GM19467 (cell line): ENCODE results near the gene ROBO4.

Experiments
- ATAC-seq: cut with Tn5 transposase; IDR thresholded peaks from one replicate; pipeline ENCODE4 v1.9.1; 2021; ENCODE audit warnings: mild to moderate bottlenecking, moderate library complexity; ENCODE audit not compliant: unreplicated experiment

Gene ROBO4

DNA sequence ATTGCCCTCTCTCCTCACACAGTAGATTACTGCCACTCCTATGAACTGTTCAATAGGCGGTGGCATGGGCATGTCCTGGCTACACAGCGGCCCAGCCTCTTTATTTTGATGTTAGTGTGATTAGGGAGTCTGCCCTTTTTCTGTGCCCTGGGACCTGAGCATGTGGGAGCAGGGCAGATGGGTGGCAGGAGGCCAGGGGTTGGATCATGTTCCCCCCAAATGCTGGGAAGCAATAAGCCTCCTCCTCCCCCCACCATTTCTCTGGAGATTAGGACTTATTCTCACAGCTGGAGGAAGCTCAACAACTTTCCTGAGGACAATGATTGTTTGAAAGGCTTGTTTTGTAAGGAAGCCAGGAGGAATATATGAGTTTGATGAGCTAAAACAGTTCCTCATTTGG lies 22.2 kb upstream of the ROBO4 start:
- no peak for ATAC-seq

DNA sequence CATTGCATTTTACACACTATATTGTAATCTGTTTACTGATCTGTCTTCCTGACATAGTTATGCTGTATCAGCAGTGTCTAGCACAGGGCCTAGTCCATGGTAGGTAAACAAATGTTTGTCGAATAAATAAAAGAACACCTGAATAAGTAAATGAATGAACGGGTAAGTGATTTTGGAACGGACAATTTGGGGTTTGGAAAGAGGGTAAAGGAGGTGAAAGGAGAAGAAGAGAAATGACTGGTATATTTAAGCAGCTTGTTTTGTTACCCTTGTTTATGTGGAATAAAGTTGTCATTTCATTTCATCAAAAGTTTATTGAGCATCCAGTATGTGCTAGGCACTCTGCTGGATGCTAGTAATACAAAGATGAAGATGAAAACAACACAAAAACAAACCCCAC lies 21.3 kb upstream of the ROBO4 start, which contains the start of gene HEPN1:
TSS of gene HEPN1 (plus strand) at position 301 of the 400 bp plus-strand sequence.
- no peak for ATAC-seq

DNA sequence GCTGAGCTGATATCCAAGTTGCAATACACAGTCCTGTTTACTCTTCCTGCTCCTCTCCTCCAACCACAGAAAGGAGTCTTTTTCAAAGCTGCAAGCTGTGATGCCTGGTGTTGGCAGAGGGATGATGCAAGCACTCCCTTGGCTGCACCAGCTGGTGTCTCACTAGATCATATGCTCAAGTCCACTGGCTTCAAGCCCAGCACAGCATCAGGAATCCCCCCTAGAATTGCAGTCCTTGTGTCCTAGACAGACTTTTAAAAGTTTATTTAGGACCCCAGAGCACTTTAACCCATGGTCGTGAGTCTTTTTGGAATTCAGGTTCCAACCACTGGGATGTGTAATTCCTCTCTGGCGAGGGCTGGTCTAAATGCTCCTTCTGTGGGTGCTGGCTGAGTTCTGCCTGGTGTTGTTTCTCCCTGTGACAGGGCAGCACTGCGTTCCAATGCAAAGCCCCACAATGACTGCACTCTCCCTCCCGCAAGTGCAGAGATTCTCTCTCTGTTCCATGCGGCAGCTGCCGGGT lies 19.5 kb upstream of the ROBO4 start:
- no peak for ATAC-seq

DNA sequence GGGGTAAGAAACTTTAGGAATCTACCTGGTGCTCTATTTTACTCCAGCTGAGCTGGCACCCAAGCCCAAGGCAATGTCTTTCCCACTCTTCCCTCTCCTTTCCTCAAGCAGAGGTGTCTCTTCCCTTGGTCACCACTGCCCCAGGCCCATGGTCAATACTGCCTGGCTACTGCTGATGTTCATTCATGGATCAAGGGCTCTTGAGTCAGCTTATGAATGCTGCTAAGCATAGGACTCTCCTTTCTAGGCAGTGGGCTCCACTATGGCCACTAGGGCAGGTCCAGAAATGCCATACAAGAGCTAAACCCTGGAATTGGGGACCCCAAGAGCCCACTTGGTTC lies 18.7 kb upstream of the ROBO4 start:
- no peak for ATAC-seq

DNA sequence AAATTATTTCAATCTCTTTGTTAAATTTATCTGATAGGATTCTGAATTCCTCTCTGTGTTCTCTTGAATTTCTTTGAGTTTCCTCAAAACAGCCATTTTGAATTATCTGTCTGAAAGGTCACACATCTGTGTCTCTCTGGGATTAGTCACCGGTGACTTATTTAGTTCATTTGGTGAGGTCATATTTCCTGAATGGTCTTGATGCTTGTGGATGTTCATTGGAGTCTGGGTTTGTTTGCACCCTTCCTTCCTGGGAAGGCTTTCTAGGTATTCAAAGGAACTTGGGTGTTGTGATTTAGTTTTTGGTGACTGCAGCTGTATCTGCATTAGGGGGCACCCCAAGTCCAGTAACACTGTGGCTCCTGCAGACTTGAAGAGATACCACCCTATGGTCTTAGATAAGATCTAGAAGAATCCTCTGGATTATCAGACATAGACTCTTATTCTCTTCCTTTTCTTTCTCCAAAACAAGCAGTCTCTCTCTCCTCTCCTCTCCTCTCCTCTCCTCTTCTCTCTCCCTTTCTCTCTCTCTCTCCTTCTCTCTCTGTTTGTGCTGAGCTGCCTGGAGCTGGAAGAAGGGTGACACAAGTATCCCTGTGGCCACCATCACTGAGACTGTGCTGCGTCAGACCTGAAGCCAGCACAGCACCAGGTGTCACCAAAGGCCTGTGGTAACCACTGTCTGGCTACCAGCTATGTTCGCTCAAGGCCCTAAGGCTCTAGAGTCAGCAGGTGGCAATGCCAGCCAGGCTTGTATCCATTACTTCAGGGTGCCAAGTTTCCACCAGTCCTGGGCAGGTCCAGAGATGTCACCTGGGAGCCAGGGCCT lies 18.1 kb upstream of the ROBO4 start:
- no peak for ATAC-seq

DNA sequence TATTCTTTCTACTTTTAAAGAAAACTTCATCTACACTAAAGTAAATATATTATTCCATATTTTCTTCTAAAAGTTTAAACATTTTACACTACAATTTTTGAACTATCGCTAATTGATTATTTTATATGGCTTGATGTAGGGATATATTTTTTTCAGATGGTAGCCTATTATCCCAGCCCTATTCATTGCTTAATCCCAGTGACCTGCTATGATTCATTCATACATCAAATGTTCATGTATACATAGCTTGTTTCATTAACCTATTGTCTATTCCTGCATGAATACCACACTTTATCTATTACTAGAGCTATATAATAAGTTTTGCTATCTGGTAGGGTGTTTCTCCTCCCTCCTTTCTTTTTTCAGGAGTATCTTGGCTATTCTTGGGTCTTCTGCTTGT lies 5.0 kb upstream of the ROBO4 start:
- no peak for ATAC-seq

DNA sequence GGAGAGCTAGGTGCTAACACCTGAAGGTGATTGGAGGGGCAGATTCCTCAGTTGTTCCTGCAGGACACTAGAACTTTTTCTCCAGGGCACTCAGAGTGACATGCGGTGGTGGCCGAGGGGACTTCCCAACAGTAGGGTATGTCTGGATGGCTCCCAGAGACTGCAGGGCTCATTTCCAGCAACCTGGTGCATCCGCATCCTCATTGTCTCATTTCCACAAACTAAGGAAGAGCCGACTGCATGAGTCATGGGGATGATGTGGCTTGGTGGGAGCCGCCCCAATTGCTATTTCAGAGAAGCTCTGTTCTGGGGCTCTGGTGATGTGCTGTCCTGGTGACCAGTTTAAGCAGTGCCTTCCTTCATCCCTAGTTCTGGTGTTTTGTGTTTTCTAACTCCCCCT lies 2.8 kb upstream of the ROBO4 start:
- no peak for ATAC-seq

DNA sequence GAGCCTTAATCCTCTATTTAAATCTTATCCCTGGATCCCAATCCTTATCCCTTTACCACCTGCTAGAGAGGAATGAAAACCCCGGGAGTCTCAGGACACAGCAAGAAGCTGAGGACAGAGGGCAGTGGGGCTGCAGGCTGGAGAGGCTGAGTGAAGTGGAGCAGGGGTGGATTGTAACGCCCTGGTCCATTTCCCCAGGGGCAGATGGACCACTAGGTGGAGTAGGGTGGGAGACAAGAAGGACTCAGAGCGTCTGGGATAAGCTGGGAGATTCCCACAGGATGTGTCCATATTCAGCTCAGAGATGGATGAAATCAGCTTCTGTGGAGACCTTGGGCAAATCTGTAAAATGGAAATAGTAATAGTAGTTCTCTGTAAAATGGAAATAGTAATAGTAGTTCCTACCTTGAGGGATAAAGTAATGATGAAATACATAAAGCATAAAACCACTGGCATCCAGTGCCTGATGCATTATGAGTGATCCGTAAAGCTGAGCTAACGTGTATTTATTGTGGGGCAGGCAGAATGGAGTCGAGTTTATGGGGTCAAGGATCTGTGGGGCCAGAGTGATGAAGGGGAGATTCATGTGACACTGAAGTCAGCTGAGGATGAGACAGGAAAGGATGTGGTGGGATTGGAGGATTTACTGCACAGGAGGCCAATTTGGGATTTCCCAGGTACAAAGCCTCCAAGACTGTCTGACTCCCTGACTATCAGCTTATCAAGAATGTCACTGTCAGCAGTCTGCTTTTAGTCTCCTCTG lies 1.9 kb upstream of the ROBO4 start:
- no peak for ATAC-seq

DNA sequence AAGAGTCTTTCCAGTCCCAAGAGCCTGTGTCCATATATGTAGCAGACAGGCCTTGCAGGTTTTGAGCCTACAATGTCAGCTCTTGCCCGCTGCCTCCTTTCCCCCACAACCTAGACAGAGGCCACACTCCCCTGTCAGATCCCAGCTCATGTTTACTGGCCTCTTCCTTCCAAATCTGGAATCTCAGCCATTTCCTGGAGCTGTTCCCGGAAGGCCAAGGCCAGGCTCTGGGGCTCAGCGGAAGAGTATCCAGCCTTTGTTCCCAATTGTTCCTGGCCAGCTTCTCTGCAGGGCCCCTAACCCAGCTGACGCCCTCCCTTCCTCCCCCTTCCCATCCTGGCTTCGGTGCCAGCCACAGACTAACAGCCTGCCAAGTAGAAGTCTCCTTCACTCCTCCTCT lies 1.0 kb upstream of the ROBO4 start:
- no peak for ATAC-seq

DNA sequence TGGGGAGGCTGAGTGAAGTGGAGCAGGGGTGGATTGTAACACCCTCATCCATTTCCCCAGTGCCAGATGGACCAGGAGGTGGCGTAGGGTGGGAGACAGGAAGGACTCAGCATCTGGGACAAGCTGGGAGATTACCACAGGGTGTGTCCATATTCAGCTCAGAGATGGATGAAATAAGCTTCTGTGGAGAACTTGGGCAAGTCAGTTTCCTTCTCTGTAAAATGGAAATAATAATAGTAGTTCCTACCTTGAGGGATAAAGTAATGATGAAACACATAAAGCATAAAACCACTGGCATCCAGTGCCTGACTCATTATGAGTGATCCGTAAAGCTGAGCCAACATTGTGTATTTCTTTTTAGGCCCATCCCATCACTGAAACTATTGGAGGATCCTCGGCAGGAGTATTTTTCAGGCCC lies 607 bp upstream of the ROBO4 start:
- ATAC-seq, result no peak

DNA sequence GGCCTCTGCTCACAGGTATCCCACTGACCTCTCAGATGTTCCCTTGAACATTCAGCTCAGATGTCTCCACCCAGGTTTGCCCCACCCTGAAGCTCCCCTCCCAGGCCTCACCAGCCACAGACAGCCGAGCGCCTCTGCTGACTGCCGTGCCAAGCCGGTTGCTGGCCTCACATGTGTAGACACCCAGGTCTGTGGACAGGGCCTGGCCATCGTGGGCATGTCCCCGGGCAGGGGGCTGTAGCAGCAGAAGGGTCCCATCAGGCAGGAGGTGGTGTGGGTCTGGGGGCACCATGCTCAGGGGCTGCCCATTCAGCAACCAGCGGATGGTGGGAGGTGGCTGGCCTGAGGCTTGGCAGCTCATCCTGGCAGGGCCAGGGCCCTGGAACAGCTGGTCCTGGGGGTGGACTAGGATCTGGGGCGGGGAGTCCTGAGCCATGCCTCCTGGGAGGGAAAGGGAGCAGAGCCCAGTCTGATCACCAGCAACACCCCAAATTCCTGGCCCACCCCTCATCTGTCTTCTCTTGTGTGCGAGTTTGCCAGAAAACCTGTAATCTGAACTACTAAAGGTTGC lies 759 bp downstream of the ROBO4 start:
- no peak for ATAC-seq

DNA sequence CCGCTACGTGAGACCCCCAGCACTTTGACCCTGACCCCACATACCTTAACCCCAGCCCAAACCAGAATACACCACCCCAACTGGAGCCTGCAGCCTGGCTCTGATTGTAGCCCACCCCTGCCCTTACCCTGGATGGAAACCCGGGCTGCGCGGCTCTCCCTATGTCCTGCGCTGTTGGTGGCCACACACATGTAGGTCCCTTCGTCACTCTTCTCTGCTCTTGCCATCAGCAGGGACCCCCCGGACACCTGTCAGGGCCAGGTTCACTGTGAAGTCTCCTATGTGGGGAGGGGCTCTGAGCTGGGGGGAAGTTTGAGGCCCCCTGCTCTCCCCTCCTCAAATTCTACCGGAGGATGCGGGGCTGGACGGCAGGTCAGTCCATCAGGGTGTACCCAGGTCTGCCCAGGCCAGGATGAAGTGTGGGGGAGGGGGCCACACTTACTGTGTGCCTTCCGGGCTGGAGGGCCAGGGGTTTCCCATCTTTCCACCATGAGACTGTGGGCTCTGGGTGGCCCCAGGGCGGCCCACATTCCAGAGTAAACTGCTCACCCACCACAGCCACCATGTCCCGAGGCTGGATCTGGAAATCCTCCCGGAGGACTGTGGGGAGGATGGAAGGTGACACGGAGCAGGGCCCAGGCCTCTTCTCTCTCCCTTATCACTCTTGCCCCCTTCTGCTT lies 1.5 kb downstream of the ROBO4 start:
- no peak for ATAC-seq

DNA sequence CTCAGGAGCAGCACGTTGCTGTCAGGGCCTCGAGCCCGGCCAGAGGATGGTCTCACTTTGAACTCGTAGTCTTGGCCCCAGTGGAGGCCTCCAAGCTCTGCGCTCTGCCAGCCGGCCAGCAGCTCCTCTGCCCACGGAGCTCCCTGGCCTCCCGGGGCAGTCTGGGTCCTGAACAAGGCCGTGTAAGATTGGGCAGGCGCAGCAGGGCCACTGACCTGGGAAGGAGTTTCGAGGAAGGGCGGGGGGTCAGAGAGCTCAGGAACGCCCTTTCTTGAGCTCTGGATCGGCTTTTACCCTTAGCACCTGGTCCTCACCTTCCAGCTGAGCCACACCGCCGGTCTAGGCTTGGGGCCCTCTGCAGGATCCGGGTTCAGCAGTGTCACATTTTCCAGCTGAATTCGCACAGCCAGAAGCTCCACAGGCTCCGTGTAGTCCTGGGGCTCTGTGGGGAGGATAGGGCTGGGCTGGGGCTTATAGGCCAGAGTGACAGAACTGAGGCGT lies 2.1 kb downstream of the ROBO4 start:
- ATAC-seq, result no peak

DNA sequence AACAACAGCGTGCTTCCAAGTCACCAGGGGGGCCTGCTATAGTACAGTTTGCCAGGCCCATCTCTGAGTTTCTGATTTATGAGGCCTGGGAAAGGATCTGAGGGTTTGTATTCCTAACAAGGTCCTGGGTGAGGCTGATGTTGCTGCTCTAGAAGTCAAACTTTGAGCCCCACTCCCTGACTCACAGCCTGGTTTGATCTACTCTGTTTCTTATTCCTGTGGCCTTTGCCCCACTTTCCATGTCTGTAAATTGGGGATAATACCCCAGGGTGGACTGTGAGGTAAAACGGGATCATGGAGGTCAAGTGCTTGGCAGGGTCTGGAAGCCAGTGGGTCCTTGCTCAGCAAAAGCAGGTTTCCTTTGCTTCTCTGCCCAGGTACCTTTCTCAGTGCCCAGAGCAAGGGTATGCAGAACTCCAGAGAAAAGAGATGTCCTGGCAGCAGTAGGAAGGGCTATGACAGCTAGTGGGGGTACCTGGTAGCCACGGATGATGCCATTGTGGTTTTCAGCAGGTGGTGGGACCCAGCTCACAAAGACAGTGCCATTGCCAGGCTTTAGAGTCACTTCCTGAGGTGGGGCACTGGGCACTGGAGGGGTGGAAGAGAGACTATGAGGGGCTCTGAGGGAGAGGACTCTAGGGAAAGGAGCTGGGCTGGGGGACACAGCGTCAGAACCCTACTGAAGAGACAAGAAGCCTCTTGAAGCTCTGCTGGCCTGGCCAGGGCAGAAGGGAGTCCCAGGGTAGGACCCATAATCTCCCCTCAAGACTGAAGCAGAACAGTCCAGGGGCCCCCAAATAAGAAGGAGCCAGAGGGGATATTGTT lies 2.8 kb downstream of the ROBO4 start:
- no peak for ATAC-seq

DNA sequence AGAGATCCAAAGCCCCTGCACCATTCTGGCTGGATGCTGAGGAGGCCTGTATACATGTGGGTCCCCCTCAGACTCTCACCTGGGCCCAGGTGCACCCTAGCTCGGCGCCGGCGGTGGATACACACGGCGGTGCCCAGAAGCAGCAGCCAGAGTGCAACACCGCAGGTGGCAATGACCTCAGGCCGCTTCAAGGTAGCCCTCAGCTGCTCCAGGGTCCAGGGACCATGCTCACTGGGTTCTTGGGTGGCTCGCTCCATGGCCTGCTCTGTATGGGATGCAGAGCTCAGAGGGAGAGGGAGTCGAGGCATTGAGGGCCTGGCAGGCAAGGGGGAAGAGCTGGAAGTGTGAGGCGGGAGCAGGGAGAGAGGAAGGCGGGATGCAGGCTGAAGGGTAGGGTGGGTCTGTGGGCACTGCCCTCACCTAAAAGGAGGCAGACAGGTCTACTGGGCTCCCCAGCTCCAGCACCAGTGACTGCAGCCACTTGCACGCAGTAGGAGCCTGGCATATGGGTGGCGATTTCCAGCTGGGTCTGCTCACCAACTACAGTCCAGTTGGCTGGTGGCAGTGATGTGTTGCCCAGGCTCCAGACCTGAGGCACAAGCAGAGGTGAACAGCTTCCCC lies 3.8 kb downstream of the ROBO4 start:
- ATAC-seq, result no peak

DNA sequence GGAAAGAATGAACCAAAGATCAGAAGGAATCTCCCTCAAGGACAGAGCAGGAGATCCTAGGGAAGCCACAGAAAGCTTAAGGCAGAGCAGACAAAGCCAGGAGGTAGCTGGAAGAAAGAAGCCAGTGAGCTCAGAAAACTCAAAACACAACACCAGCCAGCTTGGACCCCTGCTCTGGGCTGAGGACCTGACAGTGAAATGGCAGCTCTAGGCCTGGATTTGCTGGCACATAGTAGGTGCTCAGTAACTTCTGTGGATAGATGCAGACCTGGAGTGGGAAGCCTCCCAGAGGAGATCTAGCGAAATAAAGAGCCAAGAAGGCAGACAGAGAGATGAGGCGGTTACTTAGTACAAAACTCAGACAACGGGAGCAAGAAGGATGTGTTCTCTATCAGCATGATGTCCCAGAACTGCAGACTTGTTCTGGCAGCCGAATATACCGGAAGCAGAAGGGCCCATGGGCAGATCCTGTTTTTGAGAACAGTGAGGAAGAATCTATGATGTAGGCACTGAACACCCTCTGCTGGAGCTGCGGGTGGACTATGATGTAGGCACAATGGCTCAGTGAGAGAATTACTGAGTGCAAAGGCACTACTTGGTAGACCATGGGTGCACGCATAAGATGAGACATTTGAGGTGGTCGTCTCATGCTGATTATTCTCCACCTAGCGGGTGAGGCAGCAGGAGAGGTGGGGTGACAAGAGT lies 4.8 kb downstream of the ROBO4 start:
- no peak for ATAC-seq

DNA sequence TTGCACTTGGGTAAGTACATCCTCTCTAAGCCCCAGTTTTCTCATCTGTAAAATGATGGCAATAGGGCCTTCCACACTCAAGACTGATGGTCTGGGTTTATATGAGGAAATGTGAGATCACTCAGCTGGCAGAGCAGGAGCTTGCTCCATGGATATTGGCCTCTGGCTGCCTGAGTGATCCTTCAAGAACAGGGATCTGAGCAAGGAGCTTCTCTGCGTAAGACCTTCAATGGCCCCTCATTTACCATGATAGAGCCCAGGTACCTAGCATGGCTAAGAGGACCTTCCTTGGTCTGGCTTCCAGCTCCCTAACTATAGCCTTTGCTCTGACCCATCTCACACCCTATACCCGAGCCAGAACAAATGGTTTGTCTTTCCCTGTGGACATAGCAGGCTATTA lies 5.5 kb downstream of the ROBO4 start:
- no peak for ATAC-seq

DNA sequence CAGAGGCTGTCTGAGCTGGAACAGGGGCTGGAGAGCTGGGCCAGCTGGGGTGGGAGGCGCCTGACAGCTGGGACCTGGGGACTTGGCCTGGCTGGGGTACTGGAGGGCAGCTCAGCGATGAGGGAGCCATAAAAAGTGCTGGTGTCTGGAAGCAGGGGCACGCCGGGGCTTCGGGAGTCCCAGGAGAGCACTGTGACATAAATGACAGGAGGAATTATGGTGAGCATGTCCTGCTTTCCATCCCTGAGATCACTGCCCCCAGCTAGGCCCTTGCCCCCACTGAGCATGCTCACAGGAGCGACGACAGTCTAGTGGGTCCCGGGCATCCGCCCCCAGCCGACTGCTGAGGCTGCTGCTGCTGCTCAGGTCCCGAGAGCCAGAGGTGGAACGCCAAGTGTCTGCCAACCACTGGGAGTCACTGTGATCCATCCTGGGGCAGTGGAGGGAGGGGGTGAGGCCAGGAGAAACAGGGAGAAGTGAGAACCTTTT lies 6.2 kb downstream of the ROBO4 start:
- no peak for ATAC-seq
